ENCODE measurements around the gene SNU13. TPM values are rescaled to one million over a fixed set of nuclear protein-coding genes. Genes with fewer than 3 reads are reported as not detected.

The SNU13 gene
- 116 TPM for total RNA-seq

GRCh38 chr22:41688365-41689211 lies at the start of gene SNU13:
TSS of gene SNU13 (minus strand) at chr22:41688867. CDS start at chr22:41688796, 71 bp downstream.

GRCh38 chr22:41699264-41700107 lies 10.8 kb upstream of the SNU13 start, which contains the start of gene MEI1:
TSS of gene MEI1 (plus strand) at chr22:41699503. CDS start at chr22:41699539, 36 bp downstream.

Small RNA genes lying within 50 kb of the gene (small RNA-seq; reads per million reads assigned to genes)
- gene HMGN2P10 (not detected), gene RF00019 (not detected), gene RNU6-476P (not detected), gene RNU6ATAC22P (not detected)

Other genes with a start within 250 kb of the SNU13 start
- gene TOB2, start 242.1 kb downstream of the SNU13 start, total RNA-seq, result 18.9 TPM
- gene PHF5A, start 220.2 kb downstream of the SNU13 start, total RNA-seq, result 35.1 TPM
- 124 TPM for gene ACO2, start 219.8 kb downstream of the SNU13 start, total RNA-seq
- 27.7 TPM for gene POLR3H, start 144.4 kb downstream of the SNU13 start, total RNA-seq
- gene CSDC2, start 127.9 kb downstream of the SNU13 start, total RNA-seq, result 21.7 TPM
- 27.2 TPM for gene PMM1, start 99.0 kb downstream of the SNU13 start, total RNA-seq
- 27.7 TPM for gene DESI1, start 67.8 kb downstream of the SNU13 start, total RNA-seq
- gene XRCC6, start 67.6 kb downstream of the SNU13 start, total RNA-seq, result 216 TPM
- gene MEI1, start 10.6 kb upstream of the SNU13 start, total RNA-seq, result 1.6 TPM
- gene CCDC134, start 111.8 kb upstream of the SNU13 start, total RNA-seq, result 18.9 TPM
- gene SREBF2, start 144.2 kb upstream of the SNU13 start, total RNA-seq, result 74.7 TPM
- not detected for gene SHISA8, start 226.2 kb upstream of the SNU13 start, total RNA-seq
- 0.46 TPM for gene TNFRSF13C, start 237.9 kb upstream of the SNU13 start, total RNA-seq

All from diencephalon (tissue), 1 donor.